ENCODE data around the gene THBS2.

THBS2 gene

GRCh38 chr6:169247991-169248390, 5.7 kb downstream of the THBS2 start:
- no peak for DNase-seq

DNA sequence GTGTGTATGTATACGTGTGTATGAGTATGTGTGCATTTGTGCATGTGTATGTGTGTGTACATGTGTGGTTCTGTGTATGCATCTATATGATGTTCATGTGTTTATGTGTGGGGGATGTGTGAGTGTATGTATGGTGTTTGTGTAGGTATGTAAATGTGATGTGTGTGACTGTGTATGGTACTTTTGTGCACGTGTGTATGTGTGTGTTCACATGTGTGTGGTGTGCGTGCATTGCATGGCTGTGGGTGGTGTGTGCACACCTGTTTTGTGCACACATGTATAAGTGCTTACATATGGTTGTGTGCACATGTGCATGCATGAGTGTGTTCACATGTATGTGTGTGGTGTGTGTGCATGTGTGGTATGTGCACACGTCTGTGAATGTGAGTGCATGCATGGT, 6.2 kb downstream of the THBS2 start:
- DNase-seq: no peak

DNA sequence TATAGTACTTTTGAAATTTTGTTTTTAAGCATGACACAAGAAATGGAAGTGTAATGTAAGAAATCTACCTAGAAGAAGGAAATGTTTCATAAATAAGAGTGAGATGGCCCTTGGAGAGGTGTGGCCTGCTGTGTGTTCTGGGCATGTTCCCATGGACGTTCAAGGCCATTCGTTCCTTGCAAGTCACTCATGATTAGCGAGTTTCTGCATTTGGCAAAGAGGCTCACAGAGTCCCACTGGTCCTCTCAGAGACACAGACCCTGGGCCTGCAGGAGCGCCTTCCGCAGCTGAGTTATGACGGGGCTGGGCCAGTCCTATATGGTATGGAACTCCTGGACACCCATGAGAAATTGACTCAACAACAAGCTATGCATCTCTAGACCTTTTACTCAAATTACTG, 7.2 kb downstream of the THBS2 start:
- no peak for DNase-seq

DNA sequence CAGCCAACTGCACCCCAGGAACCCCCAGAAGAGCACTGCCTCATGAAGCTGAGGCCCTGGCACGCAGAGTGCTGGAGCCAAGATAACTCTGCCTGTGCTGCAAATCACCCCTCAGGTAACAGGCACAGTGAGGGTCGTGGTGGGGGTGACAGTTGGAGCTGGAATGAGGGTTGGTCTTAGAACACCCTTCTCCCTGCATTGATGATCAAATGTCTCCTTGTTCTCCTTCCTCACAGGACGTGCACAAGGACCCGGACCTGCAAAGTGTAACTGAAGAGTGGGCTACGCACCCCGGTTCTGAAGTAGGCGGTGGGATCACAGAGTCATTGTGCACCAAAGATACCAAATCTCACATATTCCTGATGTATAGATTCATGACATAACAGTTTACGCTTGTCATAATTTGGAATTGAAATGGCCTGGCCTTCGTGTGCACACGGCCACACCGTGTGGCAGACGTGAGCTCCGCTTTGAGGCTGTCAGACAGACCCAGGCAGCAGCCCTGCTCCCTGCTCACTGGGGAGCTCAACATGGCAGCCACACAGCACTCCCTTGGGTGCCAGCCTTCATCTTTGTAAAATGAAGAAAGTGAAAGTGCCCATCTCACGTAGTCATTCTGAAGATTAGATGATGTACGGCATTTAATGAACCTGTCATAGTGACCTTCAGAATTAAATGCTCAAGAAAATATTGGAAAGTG, 8.8 kb downstream of the THBS2 start:
- DNase-seq: no peak

DNA sequence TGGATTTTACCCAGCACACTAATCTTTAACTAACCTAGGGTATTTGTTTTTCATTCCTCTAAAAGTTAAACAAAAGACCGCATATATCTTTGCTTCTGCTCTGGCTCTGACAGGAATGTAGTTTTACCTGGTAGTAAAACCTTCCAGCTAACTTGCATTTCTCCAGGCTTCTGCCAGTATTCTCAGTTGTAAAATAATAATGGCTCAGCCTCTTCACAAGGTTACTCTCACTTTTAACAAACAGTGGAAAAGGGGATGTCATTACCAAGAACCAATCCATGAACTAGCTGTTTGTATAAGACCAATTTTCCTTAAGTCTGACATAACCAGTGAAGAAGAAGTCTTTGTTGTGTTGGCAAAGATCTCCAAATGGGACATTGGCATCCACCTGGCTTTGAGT, 10.0 kb downstream of the THBS2 start:
- DNase-seq: no peak

- DNase-seq: no peak
Measured at GRCh38 chr6:169243186-169243585, 10.5 kb downstream of the THBS2 start.

DNA sequence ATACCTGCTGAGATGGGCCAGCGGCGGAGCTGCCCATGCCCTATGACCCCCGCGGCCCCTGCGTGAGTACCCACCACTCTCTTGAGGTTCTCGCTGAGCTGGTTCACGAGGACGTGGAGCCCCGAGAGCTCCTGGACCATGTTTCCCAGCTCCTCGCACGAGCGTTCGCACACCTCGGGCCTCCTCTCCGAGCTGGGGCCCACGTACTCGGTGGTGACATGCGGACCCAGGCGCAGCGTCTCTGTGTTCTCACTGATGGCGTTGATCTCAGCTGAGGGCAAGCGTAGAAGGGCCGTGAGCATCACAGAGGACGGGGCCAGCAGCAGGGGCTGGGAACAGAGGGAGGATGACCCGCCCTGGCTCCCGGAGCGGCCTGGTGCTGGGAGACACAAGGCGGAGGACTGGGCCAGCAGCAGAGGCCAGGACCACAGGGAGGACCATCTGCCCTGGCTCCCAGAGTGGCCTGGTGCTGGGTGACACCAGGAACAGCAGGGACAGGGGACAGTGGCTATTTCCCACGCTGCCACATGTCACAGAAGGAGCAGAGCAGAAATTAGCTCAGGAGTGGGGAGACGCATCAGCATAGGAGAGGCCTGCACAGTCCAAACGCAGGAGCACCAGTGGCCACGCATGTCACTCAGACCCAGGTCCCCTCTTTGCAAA, 11.8 kb downstream of the THBS2 start:
- no peak for DNase-seq

DNA sequence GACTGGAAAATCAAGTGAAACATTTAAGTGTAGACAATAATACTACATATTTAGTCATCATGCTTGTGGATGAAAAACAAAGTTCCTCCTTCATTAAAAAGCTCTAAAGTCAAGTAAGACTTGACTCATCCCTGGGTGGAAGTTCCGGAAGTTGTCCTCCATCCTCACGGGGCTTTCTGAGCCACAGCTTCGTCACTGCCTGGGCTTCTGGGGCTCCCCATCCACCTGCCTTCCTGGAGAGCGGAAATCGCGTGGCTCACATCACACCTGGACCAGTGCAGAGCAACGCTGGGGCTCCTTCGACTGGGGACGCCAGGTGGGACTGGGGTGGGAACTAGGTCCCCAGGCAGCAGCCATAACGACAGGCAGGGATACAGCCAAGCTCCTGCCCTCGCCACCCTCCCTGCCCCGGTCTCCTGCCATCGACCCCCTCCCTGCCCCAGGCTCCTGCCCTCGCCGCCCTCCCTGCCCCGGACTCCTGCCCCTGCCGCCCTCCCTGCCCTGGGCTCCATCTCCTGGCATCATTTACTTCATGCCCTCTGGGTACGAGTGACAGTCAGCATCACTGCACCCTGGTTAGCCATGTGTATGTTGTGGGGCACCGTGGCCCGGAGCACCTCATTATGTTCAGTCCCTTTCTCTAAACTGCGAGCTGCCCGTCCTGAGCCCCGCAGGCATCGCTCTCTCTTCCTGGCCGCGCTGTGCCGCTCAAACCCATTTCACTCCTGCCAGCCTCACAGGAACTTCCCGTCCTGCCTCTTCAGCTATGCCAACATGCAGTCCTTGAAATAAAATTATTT, 12.9 kb downstream of the THBS2 start:
- DNase-seq: no peak

- no peak for DNase-seq
Measured at GRCh38 chr6:169240125-169240524, 13.5 kb downstream of the THBS2 start.

DNA sequence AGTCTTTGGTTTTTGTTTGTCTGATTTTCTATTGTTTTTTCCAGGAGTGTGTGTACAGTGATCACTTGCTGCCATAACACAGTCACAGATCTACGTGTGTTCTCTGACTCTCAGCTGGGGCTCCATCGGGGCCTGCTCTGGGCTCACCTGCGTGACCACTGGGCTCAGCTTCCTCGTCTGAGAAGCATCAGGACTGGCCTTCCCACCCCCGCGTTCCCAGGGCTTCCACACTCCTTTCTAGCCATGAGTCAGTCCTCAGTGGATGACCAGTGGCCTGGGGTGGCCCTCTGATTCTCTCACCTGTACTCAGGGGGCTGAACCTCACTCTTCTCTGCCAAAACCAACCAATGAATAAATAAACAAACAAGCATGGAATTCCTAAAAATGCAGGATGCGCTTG, 14.5 kb downstream of the THBS2 start:
- DNase-seq: no peak

- DNase-seq: no peak
Measured at GRCh38 chr6:169238766-169239165, 14.9 kb downstream of the THBS2 start.

- DNase-seq: no peak
Measured at GRCh38 chr6:169237496-169238134, 16.0 kb downstream of the THBS2 start.

GRCh38 chr6:169236988-169237387, 16.7 kb downstream of the THBS2 start:
- no peak for DNase-seq

DNA sequence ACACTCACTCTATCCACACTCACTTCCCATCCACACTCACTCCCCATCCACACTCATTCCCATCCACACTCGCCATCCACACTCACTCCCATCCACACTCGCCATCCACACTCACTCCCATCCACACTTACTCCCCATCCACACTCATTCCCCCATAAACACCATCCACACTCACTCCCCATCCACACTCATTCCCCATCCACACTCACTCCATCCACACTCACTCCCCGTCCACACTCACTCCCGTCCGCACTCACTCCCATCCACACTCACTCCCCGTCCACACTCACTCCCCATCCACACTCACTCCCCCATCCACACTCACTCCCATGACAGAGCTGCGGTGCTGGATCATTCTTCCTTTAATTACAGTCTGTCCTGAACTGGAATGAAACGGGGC, 17.1 kb downstream of the THBS2 start:
- DNase-seq: no peak

DNA sequence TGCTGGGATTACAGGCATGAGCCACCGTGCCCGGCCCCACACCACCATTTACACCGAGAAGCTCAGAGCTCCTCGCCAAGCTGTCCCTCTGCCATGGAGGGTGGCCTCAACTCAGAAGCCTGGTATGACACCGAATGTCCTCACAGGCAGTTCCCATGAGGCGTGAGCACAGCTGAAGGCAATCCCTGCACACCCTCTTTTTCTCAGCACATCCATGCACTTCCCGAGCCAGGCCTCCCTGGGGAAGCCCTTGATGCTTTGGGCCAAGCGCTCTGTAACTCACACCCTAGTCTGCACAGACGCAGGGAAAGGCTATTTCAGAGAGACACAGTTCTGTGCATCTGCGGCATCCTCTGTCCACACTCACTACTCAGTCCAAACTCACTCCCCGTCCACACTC, 18.4 kb downstream of the THBS2 start:
- no peak for DNase-seq

GRCh38 chr6:169234634-169235033, 19.0 kb downstream of the THBS2 start:
- no peak for DNase-seq

- no peak for DNase-seq
Measured at GRCh38 chr6:169233832-169234231, 19.8 kb downstream of the THBS2 start.

DNA sequence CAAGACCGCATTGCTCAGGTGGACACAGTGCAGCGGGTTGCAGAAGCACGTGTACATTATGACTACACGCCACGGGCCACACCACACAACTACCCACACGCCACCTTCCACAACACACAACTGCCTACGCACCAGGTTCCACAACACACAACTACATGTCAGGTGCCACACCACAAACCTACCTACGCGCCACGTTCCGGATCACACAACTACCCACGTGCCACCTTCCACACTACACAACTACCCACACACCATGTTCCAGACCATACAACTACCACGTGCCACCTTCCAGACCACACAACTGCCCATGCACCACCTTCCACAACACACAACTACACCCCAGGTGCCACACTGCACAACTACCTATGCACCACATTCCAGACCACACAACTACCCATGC, 20.5 kb downstream of the THBS2 start:
- DNase-seq: no peak

- no peak for DNase-seq
Measured at GRCh38 chr6:169232507-169232931, 21.1 kb downstream of the THBS2 start.

GRCh38 chr6:169231790-169232506, 21.7 kb downstream of the THBS2 start:
- DNase-seq: no peak

- DNase-seq: no peak
Measured at GRCh38 chr6:169230946-169231789, 22.5 kb downstream of the THBS2 start.

- DNase-seq: no peak
Measured at GRCh38 chr6:169230322-169230665, 23.4 kb downstream of the THBS2 start.
